CD14-positive monocyte (primary cell): ENCODE results near the gene KCNMA1. TPM values are rescaled to one million over a fixed set of nuclear protein-coding genes. Genes with fewer than 3 reads are reported as not detected.

Experiments
- DNase-seq, 3 donors: peaks; one replicate each; pipeline ENCODE4 v3.0.0-alpha.2; 2011 to 2022
- H2AFZ ChIP-seq: 2 replicates; pipeline ENCODE4 v1.6.0; 2012; ENCODE audit warnings: mild to moderate bottlenecking, low read depth, low read length, inconsistent platforms; ENCODE audit not compliant: insufficient read depth, poor library complexity, severe bottlenecking
- H3K27ac ChIP-seq, 2 donors: 1 replicate in 1 of 2; 2 replicates in 1 of 2; pipeline ENCODE4 v1.5.1; 2012 to 2013; ENCODE audit warnings: low read length in 2 of 2, control low read depth in 1 of 2, inconsistent platforms in 1 of 2, low read depth in 1 of 2, mild to moderate bottlenecking in 1 of 2
- H3K27me3 ChIP-seq, 2 donors: one replicate each; pipeline versions ENCODE4 v1.6.0 to v1.6.1; 2011 to 2013; ENCODE audit warnings: low read length in 2 of 2; ENCODE audit not compliant: control insufficient read depth in 2 of 2, insufficient read depth in 2 of 2
- H3K36me3 ChIP-seq, 2 donors: replicated peaks in 1 of 2; 1 replicate in 1 of 2; 2 replicates in 1 of 2; pipeline versions ENCODE4 v1.5.1 to v1.6.1; 2012 to 2013; ENCODE audit warnings: low read length in 2 of 2, control low read depth in 1 of 2, inconsistent platforms in 1 of 2, mild to moderate bottlenecking in 1 of 2; ENCODE audit not compliant: insufficient read depth in 2 of 2, control insufficient read depth in 1 of 2
- H3K4me1 ChIP-seq, 2 donors: 1 replicate in 1 of 2; 2 replicates in 1 of 2; pipeline versions ENCODE4 v1.5.1 to v1.6.1; 2012 to 2013; ENCODE audit warnings: low read length in 2 of 2, control low read depth in 1 of 2, inconsistent platforms in 1 of 2, mild to moderate bottlenecking in 1 of 2, moderate library complexity in 1 of 2; ENCODE audit not compliant: insufficient read depth in 2 of 2, control insufficient read depth in 1 of 2
- H3K4me2 ChIP-seq: replicated peaks from 2 replicates; pipeline ENCODE3; 2012; ENCODE audit warnings: low read length, moderate library complexity, mild to moderate bottlenecking; ENCODE audit not compliant: poor library complexity, severe bottlenecking; ENCODE audit errors: extremely low read depth
- H3K4me3 ChIP-seq, 3 experiments: fragments of 200-600 bp in 1 of 3; sonication (generic) in 1 of 3; replicated peaks in 1 of 3; 1 replicate in 2 of 3; 2 replicates in 1 of 3; pipeline ENCODE4 v1.5.1; 2011 to 2013; ENCODE audit warnings: low read length in 3 of 3, mild to moderate bottlenecking in 3 of 3, control low read depth in 2 of 3, low read depth in 2 of 3, inconsistent platforms in 1 of 3, moderate library complexity in 1 of 3
- H3K79me2 ChIP-seq: 2 replicates; pipeline ENCODE4 v1.6.0; 2012; ENCODE audit warnings: mild to moderate bottlenecking, control low read depth, inconsistent platforms, low read length, moderate library complexity; ENCODE audit not compliant: insufficient read depth
- H3K9ac ChIP-seq: 2 replicates; pipeline ENCODE4 v1.6.0; 2017; ENCODE audit warnings: low read length, mild to moderate bottlenecking; ENCODE audit not compliant: insufficient read depth, poor library complexity, severe bottlenecking
- H3K9me3 ChIP-seq, 2 donors: replicated peaks in 1 of 2; 1 replicate in 1 of 2; 2 replicates in 1 of 2; pipeline versions ENCODE4 v1.5.1 to v1.6.1; 2012 to 2013; ENCODE audit warnings: low read length in 2 of 2, control low read depth in 1 of 2; ENCODE audit not compliant: control insufficient read depth in 1 of 2, insufficient read depth in 1 of 2
- H4K20me1 ChIP-seq: 2 replicates; pipeline ENCODE4 v1.6.0; 2012; ENCODE audit warnings: mild to moderate bottlenecking, low read length, control low read depth, moderate library complexity; ENCODE audit not compliant: insufficient read depth
- H3K27ac Mint-ChIP-seq, 7 donors: one replicate each; pipeline ENCODE4 v1.8.0; 2020; ENCODE audit warnings: mild to moderate bottlenecking in 7 of 7, mixed read lengths in 7 of 7, moderate library complexity in 6 of 7, inconsistent platforms in 2 of 7
- H3K27me3 Mint-ChIP-seq, 3 donors: one replicate each; pipeline ENCODE4 v1.8.0; 2021 to 2022; ENCODE audit warnings: low read depth in 3 of 3, mild to moderate bottlenecking in 3 of 3, mixed read lengths in 3 of 3, moderate library complexity in 3 of 3, inconsistent platforms in 1 of 3
- H3K36me3 Mint-ChIP-seq, 2 donors: one replicate each; pipeline ENCODE4 v1.8.0; 2020; ENCODE audit warnings: mixed read lengths in 2 of 2, inconsistent platforms in 1 of 2, mild to moderate bottlenecking in 1 of 2
- H3K4me1 Mint-ChIP-seq: one replicate; pipeline ENCODE4 v1.8.0; 2020; ENCODE audit warnings: mild to moderate bottlenecking, mixed read lengths
- H3K4me3 Mint-ChIP-seq, 2 donors: one replicate each; pipeline ENCODE4 v1.8.0; 2020; ENCODE audit warnings: mild to moderate bottlenecking in 2 of 2, mixed read lengths in 2 of 2, moderate library complexity in 1 of 2
- H3K9me3 Mint-ChIP-seq, 7 donors: one replicate each; pipeline ENCODE4 v1.8.0; 2020 to 2022; ENCODE audit warnings: mixed read lengths in 7 of 7, mild to moderate bottlenecking in 6 of 7, moderate library complexity in 6 of 7, inconsistent platforms in 2 of 7
- CTCF ChIP-seq: fragments of 200-600 bp; IDR thresholded peaks from one replicate; pipeline ENCODE4 v1.8.0; 2022; ENCODE audit warnings: antibody characterized with exemption, mild to moderate bottlenecking
- WGBS: methylation state at CpG from one replicate; pipeline ENCODE4 v1.1.5; 2013; ENCODE audit warnings: missing lambda C conversion rate; ENCODE audit not compliant: insufficient coverage; 5-methylcytosine and 5-hydroxymethylcytosine counted together
- intact Hi-C, 2 donors: fragments of 100-400 bp; cut with micrococcal nuclease; formaldehyde crosslinking; loops; one replicate each; pipeline versions ENCODE4 v1.15.0 to v1.15.1; 2023
- polyA plus RNA-seq, 3 donors: library from polyadenylated mRNA; depleted of rRNA in 1 of 3; unstranded in 2 of 3; stranded (reverse) in 1 of 3; fragments of 300-500 nt in 2 of 3; fragments of >200 nt in 1 of 3; fragmentation: Illumina TruSeq in 2 of 3; gene quantifications; 1 replicate in 2 of 3; 2 replicates in 1 of 3; pipeline ENCODE4 v1.2.3, GENCODE V29; 2012 to 2021

The KCNMA1 gene
- polyA plus RNA-seq, 3 donors = 0.11 to 1.0 TPM; not detected in 1

GRCh38 chr10:76878514-76878913 lies 759.1 kb downstream of the KCNMA1 start:
- Histone ChIP-seq H3K27me3 (peaks cover 0 to 9% of the 10 kb centered on the region in 2 donors), H3K27ac (no peak overlapping the region), H2AFZ (no peak overlapping the region), H3K79me2 (no peaks in the 10 kb centered on the region), H3K4me3 (no peak overlapping the region), H3K9me3 (no peaks in the 10 kb centered on the region), H3K4me1 (peaks cover 38 to 39% of the 10 kb centered on the region in 2 donors), H3K9ac (no peak overlapping the region), H3K4me2 (no peak overlapping the region), H4K20me1 (no peaks in the 10 kb centered on the region), H3K36me3 (no peaks in the 10 kb centered on the region)
- H3K27ac Mint-ChIP-seq = no peak overlapping the region
- TF ChIP-seq CTCF = no peak
- no peak overlapping the region for H3K4me3 Mint-ChIP-seq
- WGBS = no CpG with 5 or more reads among the region's 3 CpGs
- no peaks in the 10 kb centered on the region for H3K36me3 Mint-ChIP-seq
- intact Hi-C loops = no loop called here
- peaks cover 51% of the 10 kb centered on the region for H3K4me1 Mint-ChIP-seq
- peaks cover 3 to 12% (median 6%) of the 10 kb centered on the region in 3 donors for H3K27me3 Mint-ChIP-seq
- peaks cover 0 to 3% (median 0%) of the 10 kb centered on the region in 7 donors for H3K9me3 Mint-ChIP-seq
- no peak for DNase-seq

- no peaks in the 10 kb centered on the region for H3K9me3 ChIP-seq
- H4K20me1 ChIP-seq = no peaks in the 10 kb centered on the region
- no peaks in the 10 kb centered on the region for H3K79me2 ChIP-seq
- H3K27me3 ChIP-seq = peaks cover 0 to 9% of the 10 kb centered on the region in 2 donors
- no peak for TF ChIP-seq CTCF
- Mint-ChIP-seq H3K4me1 (peaks cover 15% of the 10 kb centered on the region), H3K36me3 (no peaks in the 10 kb centered on the region), H3K9me3 (peaks cover 0 to 3% (median 0%) of the 10 kb centered on the region in 7 donors), H3K4me3 (no peak overlapping the region), H3K27me3 (peaks cover 2 to 12% (median 8%) of the 10 kb centered on the region in 3 donors), H3K27ac (no peak overlapping the region)
- WGBS = 88% methylated on average over 2 of the region's 3 CpGs
- intact Hi-C loops = no loop called here
- H3K9ac ChIP-seq = no peak overlapping the region
- H3K4me3 ChIP-seq = no peak overlapping the region
- no peak overlapping the region for H3K27ac ChIP-seq
- no peak overlapping the region for H2AFZ ChIP-seq
- H3K36me3 ChIP-seq = no peaks in the 10 kb centered on the region
- peaks cover 3 to 4% of the 10 kb centered on the region in 2 donors for H3K4me1 ChIP-seq
- DNase-seq = no peak
- no peak overlapping the region for H3K4me2 ChIP-seq
Observed at GRCh38 chr10:76874896-76875295, 762.7 kb downstream of the KCNMA1 start.
